ENCODE results near the gene NPR2. TPM values are rescaled to one million over a fixed set of nuclear protein-coding genes. Genes with fewer than 3 reads are reported as not detected.

Gene NPR2
- total and polyA plus RNA-seq, 2 of the 13 experiments (the other 11 are each of a cell fraction or from before 2014, with no cell fraction given), result 7.4 to 9.4 TPM

GRCh38 chr9:35756275-35757225 lies 34.8 kb upstream of the NPR2 start (continued):
- TF ChIP-seq KDM3A (CRISPR knock-in tag; IDR thresholded peaks at IDR 0.05; ENCODE audit: low read depth) (no peak), ZNF570 (CRISPR knock-in tag; IDR thresholded peaks at IDR 0.05; ENCODE audit: borderline replicate concordance) (no peak), E2F2 (CRISPR knock-in tag; IDR thresholded peaks at IDR 0.05; ENCODE audit: borderline replicate concordance) (peak; percentile 75; the same call in 1 of the 2 replicates), CSRNP1 (CRISPR knock-in tag; IDR thresholded peaks at IDR 0.05) (no peak), ZNF275 (CRISPR knock-in tag; IDR thresholded peaks at IDR 0.05; ENCODE audit: borderline replicate concordance) (no peak; the same call in 1 of the 2 replicates), E2F5 (CRISPR knock-in tag; conservative IDR thresholded peaks at IDR 0.05) (0 out of 2 replicates have a peak, but pooled peaks have one; percentile 35), JARID2 (CRISPR knock-in tag; IDR thresholded peaks at IDR 0.05; ENCODE audit: insufficient replicate concordance) (no peak), ARID4A (CRISPR knock-in tag; IDR thresholded peaks at IDR 0.05; ENCODE audit: borderline replicate concordance) (peak; percentile 78; the same call in 1 of the 2 replicates), CSRNP2 (CRISPR knock-in tag; conservative IDR thresholded peaks at IDR 0.05; ENCODE audit: low read depth) (no peak), ZNF782 (CRISPR knock-in tag; IDR thresholded peaks at IDR 0.05; ENCODE audit: borderline replicate concordance) (no peak; the same call in 1 of the 2 replicates), ZNF33A (CRISPR knock-in tag; IDR thresholded peaks at IDR 0.05; ENCODE audit: borderline replicate concordance) (no peak), CCAR2 (optimal IDR thresholded peaks at IDR 0.05; ENCODE audit: low read depth, low read length) (no peak), CENPBD1 (CRISPR knock-in tag; IDR thresholded peaks at IDR 0.05; ENCODE audit: borderline replicate concordance, low read depth) (no peak; the same call in 1 of the 2 replicates), CHD4 (IDR thresholded peaks at IDR 0.05; ENCODE audit: borderline replicate concordance, low read length) (no peak)
